H1 (cell line): ENCODE measurements around the gene KRT8. TPM values are rescaled to one million over a fixed set of nuclear protein-coding genes. Genes with fewer than 3 reads are reported as not detected.

Source experiments
- CBX5 ChIP-seq: fragments of 300-800, 300-1000 bp; sonication (generic); IDR thresholded peaks from 2 replicates; pipeline ENCODE4 v1.7.1; 2016; ENCODE audit warnings: antibody characterized with exemption, low read length, low read depth
- CTBP2 ChIP-seq: IDR thresholded peaks from 2 replicates; pipeline ENCODE4 v1.7.0; 2011; ENCODE audit warnings: borderline replicate concordance, mild to moderate bottlenecking, moderate library complexity, mixed read lengths, low read length; ENCODE audit not compliant: insufficient read depth, insufficient read length
- NANOG ChIP-seq: IDR thresholded peaks from 2 replicates; pipeline ENCODE4 v1.6.1; 2011; ENCODE audit warnings: low read length, low read depth, mild to moderate bottlenecking, inconsistent platforms; ENCODE audit not compliant: insufficient read depth, poor library complexity, severe bottlenecking
- PHF8 ChIP-seq: fragments of 200-600 bp; sonication (generic); conservative IDR thresholded peaks from 2 replicates; pipeline ENCODE4 v1.7.1; 2012; ENCODE audit warnings: low read depth, mild to moderate bottlenecking, inconsistent platforms, low read length, moderate library complexity
- SIX5 ChIP-seq: IDR thresholded peaks from 2 replicates; pipeline ENCODE4 v1.6.1; 2011; ENCODE audit warnings: mild to moderate bottlenecking, low read depth, low read length
- YY1 ChIP-seq: IDR thresholded peaks from 2 replicates; pipeline ENCODE4 v1.6.1; 2011; ENCODE audit warnings: low read depth, mild to moderate bottlenecking, low read length
- polyA plus RNA-seq, 7 experiments: library from polyadenylated mRNA; depleted of rRNA in 3 of 7; stranded (reverse) in 5 of 7; unstranded in 2 of 7; fragments of >200 nt in 5 of 7; fragments of 200-250 nt in 2 of 7; gene quantifications; 1 replicate in 5 of 7; 2 replicates in 1 of 7; 4 replicates in 1 of 7; pipeline versions ENCODE4 v1.2.1 to v1.2.3, GENCODE V29; 2011 to 2013; ENCODE audit warnings: missing spikeins in 2 of 7, mixed read lengths in 2 of 7
- total RNA-seq: library from RNA; stranded (reverse); fragmentation: NEBNext Ultra II Directional; extraction: Animal tissue kit (Norgen Biotek cat#: 25700); gene quantifications from 2 replicates; pipeline ENCODE4 v1.2.1, GENCODE V29; 2021
- TF ChIP-seq, protein P1 (sequence below): IDR thresholded peaks from 2 replicates; pipeline ENCODE4 v1.6.1; 2012; ENCODE audit warnings: inconsistent platforms

Gene KRT8
- total and polyA plus RNA-seq, 2 of the 8 experiments (the other 6 are each of a cell fraction or from before 2014, with no cell fraction given): 280 to 290 TPM

DNA sequence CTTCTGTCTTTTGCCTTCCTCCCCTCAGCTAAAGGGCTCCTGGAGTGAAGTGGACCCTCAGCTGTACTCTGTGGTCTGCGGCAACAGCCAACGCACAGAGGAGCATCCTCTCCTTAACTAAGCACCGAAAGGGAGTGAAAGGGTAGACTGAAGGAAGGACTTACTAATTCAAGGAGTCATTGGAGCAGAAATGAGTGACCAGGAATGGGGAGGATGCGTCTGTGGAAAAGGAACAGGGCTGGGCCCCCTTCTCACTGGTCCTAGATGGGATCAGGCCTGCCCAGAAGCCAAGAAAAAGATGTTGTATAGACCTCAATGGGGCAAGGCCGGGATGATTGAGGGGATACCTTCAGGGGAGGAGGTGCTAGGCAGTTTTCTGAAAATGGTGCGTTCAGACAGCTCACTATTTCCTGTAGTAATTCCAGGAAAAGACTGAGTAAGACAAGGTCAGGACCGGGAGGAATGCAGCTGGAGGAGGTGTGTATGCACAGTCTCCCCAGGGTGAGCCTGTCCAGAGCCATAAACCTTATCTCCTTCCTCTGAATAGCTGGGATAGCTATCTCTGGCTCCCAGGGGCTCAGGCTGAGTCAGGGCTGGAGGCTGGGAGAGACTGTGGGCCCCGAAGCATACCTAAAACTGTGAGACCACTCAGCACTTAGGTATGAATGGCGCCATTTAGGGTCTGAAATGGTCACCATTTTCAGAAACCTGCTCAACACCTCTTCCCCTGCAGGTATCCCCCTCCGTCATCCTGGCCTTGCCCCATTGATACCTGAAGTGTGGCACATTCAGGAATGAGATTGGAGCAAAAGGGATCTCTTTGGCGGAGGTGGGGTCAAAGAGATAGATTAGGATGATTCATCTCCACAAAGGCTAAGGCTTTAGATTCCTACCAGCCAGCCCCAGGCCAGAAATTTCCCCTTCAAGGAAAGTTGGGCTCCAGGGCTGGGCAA, 20.2 kb upstream of the KRT8 start (continued):
- no peak for TF ChIP-seq NANOG
- no peak for TF ChIP-seq YY1
- TF ChIP-seq, protein P1, sequence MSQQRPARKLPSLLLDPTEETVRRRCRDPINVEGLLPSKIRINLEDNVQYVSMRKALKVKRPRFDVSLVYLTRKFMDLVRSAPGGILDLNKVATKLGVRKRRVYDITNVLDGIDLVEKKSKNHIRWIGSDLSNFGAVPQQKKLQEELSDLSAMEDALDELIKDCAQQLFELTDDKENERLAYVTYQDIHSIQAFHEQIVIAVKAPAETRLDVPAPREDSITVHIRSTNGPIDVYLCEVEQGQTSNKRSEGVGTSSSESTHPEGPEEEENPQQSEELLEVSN: no peak
- no peak for TF ChIP-seq PHF8
- no peak for TF ChIP-seq CTBP2
- no peak for TF ChIP-seq SIX5
- no peak for TF ChIP-seq CBX5
